HG03469 (cell line): ENCODE data around the gene PEMT.
"Not testable (repeated sequence)": the region's sequence is repeated elsewhere in the genome, so short reads cannot be mapped to it uniquely, and the experiment has no call there.

Experiments used
- ATAC-seq: cut with Tn5 transposase; IDR thresholded peaks from one replicate; pipeline ENCODE4 v1.9.1; 2021; ENCODE audit warnings: mild to moderate bottlenecking, moderate library complexity, moderate number of reproducible peaks; ENCODE audit not compliant: unreplicated experiment

PEMT gene, protein sequence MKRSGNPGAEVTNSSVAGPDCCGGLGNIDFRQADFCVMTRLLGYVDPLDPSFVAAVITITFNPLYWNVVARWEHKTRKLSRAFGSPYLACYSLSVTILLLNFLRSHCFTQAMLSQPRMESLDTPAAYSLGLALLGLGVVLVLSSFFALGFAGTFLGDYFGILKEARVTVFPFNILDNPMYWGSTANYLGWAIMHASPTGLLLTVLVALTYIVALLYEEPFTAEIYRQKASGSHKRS

GRCh38 chr17:17591355-17592298, at the start of gene PEMT:
Gene PEMT (minus strand): TSS chr17:17591708. CDS start chr17:17591626, 82 bp downstream.
- ATAC-seq = peak; percentile 86

DNA sequence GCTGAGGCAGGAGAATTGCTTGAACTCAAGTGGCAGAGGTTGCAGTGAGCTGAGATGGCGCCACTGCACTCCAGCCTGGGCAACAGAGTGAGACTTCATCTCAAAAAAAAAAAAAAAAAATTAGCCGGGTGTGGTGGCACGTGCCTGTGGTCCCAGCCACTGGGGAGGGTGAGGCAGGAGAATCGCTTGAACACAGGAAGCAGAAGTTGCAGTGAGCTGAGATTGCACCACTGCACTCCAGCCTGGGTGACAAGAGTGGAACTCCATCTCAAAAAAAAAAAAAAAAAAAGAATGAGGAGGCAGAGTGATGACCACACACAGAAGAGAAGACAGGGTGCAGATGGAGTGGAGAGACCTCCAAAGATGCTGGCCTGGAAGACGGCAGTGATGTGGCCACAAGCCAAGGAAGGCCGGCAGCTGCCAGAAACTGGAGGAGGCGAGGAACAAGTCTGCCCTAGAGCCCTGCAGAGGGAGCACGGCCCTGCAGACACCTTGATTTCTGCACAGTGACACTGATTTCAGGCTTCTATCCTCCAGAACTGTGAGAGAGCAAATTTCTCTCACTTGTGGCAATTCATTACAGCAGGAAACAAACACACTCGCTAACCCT, 48.3 kb upstream of the PEMT start:
- not testable (repeated sequence) for ATAC-seq

GRCh38 chr17:17638467-17638866, 47.0 kb upstream of the PEMT start:
- no peak for ATAC-seq

GRCh38 chr17:17636272-17636885, 44.9 kb upstream of the PEMT start:
- no peak for ATAC-seq

- not testable (repeated sequence) for ATAC-seq
Observed at GRCh38 chr17:17635537-17636271, 44.2 kb upstream of the PEMT start.

GRCh38 chr17:17635126-17635525, 43.6 kb upstream of the PEMT start:
- ATAC-seq = no peak

DNA sequence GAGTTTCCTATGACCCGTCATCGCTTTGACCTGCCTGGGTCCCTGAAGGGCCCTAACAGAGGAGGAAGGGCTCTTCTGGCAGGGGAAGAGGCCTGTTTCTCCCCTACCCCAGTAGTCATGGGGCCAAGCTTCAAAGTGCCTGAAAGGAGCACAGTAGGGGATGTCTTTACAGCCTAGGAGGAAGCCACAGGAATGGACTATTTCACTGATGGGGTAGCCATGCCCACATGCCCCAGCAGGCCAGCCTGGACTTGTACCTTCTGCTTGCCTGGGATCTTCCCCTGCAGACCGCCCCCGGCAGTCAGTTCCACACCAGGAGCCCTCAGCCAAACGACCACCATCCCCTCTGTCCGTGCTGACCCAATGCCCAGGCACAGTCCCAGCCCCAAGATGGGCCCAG, 41.8 kb upstream of the PEMT start:
- no peak for ATAC-seq

DNA sequence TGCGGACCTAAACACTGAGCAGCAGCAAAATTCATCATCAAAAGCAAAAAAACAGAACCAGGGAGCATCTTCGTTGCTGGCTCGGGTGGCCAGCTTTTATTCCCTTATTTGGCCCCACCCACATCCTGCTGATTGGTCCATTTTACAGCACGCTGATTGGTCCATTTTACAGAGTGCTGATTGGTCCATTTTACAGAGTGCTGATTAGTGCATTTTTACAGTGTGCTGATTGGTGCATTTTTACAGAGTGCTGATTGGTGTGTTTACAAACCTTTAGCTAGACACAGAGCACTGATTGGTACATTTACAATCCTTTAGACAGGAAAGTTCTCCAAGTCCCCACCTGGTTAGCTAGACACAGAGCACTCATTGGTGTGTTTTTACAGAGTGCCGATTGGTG, 41.2 kb upstream of the PEMT start:
- not testable (repeated sequence) for ATAC-seq

GRCh38 chr17:17628388-17629008, 37.0 kb upstream of the PEMT start:
- no peak for ATAC-seq

DNA sequence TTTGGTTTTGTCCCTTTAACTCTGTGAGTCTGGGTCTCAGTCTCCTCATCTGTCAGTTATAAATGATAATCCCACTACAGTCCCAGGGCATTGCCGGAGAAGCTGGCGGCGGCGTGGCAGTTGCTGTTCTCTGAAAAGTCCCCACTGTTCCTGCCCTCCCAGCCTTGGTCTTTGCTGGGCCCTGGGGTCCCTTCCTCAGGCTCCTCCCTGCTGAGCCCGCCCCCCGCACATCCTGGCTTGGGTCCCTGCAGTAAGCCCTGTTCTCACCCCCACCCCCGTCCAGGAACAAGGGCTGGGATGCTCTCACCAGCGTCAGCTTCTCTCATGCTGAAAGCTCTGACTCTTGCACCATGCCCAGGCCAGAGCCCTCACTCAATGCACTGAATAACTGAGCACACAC, 35.3 kb upstream of the PEMT start:
- ATAC-seq = no peak

- no peak for ATAC-seq
Observed at GRCh38 chr17:17626151-17626805, 34.8 kb upstream of the PEMT start.

DNA sequence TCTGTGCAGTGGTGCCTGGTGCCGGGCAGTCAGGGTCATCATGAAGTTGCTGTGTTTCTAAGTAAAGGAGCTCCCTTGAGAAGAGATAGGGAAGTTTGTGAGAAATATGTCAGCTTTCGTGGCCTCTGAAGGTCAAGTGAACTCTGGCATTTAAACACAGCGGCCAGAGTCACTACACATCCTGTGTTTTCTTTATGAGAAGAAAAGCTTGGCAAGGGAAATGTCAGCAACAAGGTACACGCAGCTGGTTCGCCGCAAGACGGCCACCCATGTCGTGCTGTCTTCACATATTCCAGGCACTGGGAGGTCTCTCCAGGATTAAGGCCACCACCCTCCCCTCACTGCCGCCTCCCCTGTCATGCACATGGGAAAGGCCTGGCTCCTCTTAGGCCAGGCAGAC, 33.2 kb upstream of the PEMT start:
- no peak for ATAC-seq

GRCh38 chr17:17623904-17624303, 32.4 kb upstream of the PEMT start:
- no peak for ATAC-seq

GRCh38 chr17:17621254-17621653, 29.7 kb upstream of the PEMT start:
- ATAC-seq = no peak

GRCh38 chr17:17613708-17614114, 22.2 kb upstream of the PEMT start:
- ATAC-seq = no peak

DNA sequence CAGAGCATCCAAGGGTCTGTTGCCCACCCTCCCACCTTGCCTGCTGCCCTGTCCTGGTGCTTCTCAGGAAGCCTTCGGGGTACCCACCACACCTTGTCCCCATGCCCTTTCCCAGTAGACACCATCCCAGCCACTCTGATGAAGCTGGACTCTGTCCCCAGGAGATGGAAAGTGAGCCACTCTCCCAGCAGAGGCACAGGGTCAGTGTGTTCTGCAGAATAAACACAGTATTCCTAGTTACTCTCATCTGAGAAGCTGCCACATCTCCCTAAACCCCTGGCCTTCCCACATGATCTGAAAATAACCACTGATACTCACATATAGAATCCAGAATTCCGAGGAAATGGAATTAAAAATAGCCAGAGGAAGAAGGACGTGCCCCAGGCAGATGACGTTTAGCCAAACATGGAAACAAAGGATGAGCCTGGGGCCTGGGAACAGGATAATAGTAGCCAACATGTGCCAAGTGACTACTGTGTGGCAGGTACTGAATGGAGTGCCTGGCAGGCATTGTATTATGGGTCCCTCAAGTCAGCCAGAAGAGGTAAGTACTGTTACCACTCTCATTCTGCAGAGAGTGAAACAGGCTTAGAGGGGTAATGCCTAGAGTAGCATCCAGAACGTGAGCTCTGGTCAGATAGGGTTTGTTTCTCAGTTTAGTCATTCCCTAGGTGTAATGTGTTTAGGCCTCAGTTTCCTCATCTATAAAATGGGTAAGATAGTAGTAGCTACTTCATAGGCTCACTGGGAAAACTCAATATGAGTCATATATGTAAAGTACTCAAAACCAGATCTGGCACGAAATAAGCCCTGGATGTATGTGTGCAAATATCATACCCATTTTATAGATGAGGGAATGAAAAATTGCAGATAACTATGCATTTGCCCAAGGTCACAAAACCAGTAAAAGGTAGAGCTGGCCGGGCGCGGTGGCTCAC, 20.8 kb upstream of the PEMT start:
- no peak for ATAC-seq

GRCh38 chr17:17609121-17609520, 17.6 kb upstream of the PEMT start:
- ATAC-seq = no peak

- no peak for ATAC-seq
Observed at GRCh38 chr17:17606416-17607000, 15.0 kb upstream of the PEMT start.
